GM12892 (cell line): Measurements from ENCODE around the gene HSBP1.

Experiments used
- POLR2A ChIP-seq: IDR thresholded peaks from 2 replicates; pipeline ENCODE4 v1.6.1; 2011; ENCODE audit warnings: low read depth, low read length, control low read depth
- POLR2AphosphoS5 ChIP-seq: IDR thresholded peaks from 2 replicates; pipeline ENCODE4 v1.6.1; 2011; ENCODE audit warnings: low read depth, low read length, control low read depth
- TAF1 ChIP-seq: IDR thresholded peaks from 2 replicates; pipeline ENCODE4 v1.6.1; 2011; ENCODE audit warnings: low read depth, mild to moderate bottlenecking, control low read depth, low read length, borderline replicate concordance

- TF ChIP-seq POLR2AphosphoS5 = no peak
- no peak for TF ChIP-seq POLR2A
- no peak for TF ChIP-seq TAF1
Measured at GRCh38 chr16:83847371-83848225, 39.8 kb downstream of the HSBP1 start.
